GM18861 (cell line): ENCODE results near the gene BICRAL.
"Not testable (repeated sequence)": the region's sequence is repeated elsewhere in the genome, so short reads cannot be mapped to it uniquely, and the experiment has no call there.

Experiments used
- ATAC-seq: cut with Tn5 transposase; IDR thresholded peaks from one replicate; pipeline ENCODE4 v1.9.1; 2021; ENCODE audit not compliant: unreplicated experiment

The BICRAL gene

GRCh38 chr6:42791706-42792320, 10.0 kb downstream of the BICRAL start:
- no peak for ATAC-seq

- ATAC-seq, result no peak
Measured at GRCh38 chr6:42795651-42796050, 13.8 kb downstream of the BICRAL start.

GRCh38 chr6:42796171-42796570, 14.3 kb downstream of the BICRAL start:
- ATAC-seq, result no peak

- not testable (repeated sequence) for ATAC-seq
Measured at GRCh38 chr6:42797696-42798095, 15.8 kb downstream of the BICRAL start.

GRCh38 chr6:42805297-42805861, 23.5 kb downstream of the BICRAL start:
- ATAC-seq, result no peak

GRCh38 chr6:42806359-42806758, 24.5 kb downstream of the BICRAL start:
- ATAC-seq, result not testable (repeated sequence)

- ATAC-seq, result no peak
Measured at GRCh38 chr6:42808492-42809483, 26.9 kb downstream of the BICRAL start.

GRCh38 chr6:42813074-42813645, 31.3 kb downstream of the BICRAL start:
- ATAC-seq, result no peak

GRCh38 chr6:42813906-42814444, 32.1 kb downstream of the BICRAL start:
- ATAC-seq, result no peak

GRCh38 chr6:42815726-42816125, 33.9 kb downstream of the BICRAL start:
- ATAC-seq, result not testable (repeated sequence)

- no peak for ATAC-seq
Measured at GRCh38 chr6:42817907-42818306, 36.1 kb downstream of the BICRAL start.

- no peak for ATAC-seq
Measured at GRCh38 chr6:42818416-42818815, 36.6 kb downstream of the BICRAL start.

GRCh38 chr6:42818878-42819277, 37.0 kb downstream of the BICRAL start:
- no peak for ATAC-seq

GRCh38 chr6:42819803-42820511, 38.1 kb downstream of the BICRAL start:
- ATAC-seq, result no peak

- ATAC-seq, result no peak
Measured at GRCh38 chr6:42820512-42821340, 38.9 kb downstream of the BICRAL start.

- no peak for ATAC-seq
Measured at GRCh38 chr6:42821341-42821668, 39.5 kb downstream of the BICRAL start.

GRCh38 chr6:42821846-42822245, 40.0 kb downstream of the BICRAL start:
- ATAC-seq, result no peak

GRCh38 chr6:42829561-42830092, 47.8 kb downstream of the BICRAL start:
- ATAC-seq, result no peak

GRCh38 chr6:42831237-42831636, 49.4 kb downstream of the BICRAL start:
- no peak for ATAC-seq

GRCh38 chr6:42834056-42834455, 52.2 kb downstream of the BICRAL start:
- no peak for ATAC-seq
